K562 (cell line): ENCODE data around the gene NAXD. TPM values are rescaled to one million over a fixed set of nuclear protein-coding genes. Genes with fewer than 3 reads are reported as not detected.

Experiments
- ATAC-seq: fragments of 200-7000 bp; cut with Tn5 transposase; 3 replicates; pipeline ENCODE4 v1.9.1; 2020; ENCODE audit warnings: moderate library complexity
- BruUV-seq: library from RNA; stranded (reverse); fragments of 400-500 nt; replicated peaks from 2 replicates; lab custom pipeline; 2021; lab: Mats Ljungman, UMichigan
- CTCF ChIA-PET: fragments of 300-600 bp; formaldehyde crosslinking; extraction: SDS; loops from one replicate; lab custom pipeline; 2021; ENCODE audit warnings: low intra/inter-chr PET ratio; lab: Yijun Ruan, JAX
- POLR2A ChIA-PET: fragments of 300-600, 350-650 bp; sonication (Branson Sonifier 250); formaldehyde crosslinking; extraction: SDS; loops from one replicate; lab custom pipeline; 2021; ENCODE audit warnings: antibody characterized with exemption, inconsistent platforms; lab: Yijun Ruan, JAX
- DNase-seq, 4 experiments: peaks; one replicate each; pipeline versions ENCODE4 v3.0.0 to v3.0.0-alpha.2; 2011 to 2018; ENCODE audit warnings: low spot score in 3 of 4, mixed read lengths in 3 of 4; ENCODE audit errors: extremely low read depth in 1 of 4
- FAIRE-seq: peaks from 2 replicates; lab custom pipeline; 2011; peaks lifted over from hg19 to GRCh38; lab: Jason Lieb, UNC
- H2AFZ ChIP-seq: 2 replicates; pipeline ENCODE4 v1.6.0; 2011; ENCODE audit warnings: low read depth, low read length, control low read depth, inconsistent platforms
- H3K27ac ChIP-seq: fragments of 200-600 bp; 3 replicates; pipeline ENCODE4 v1.8.0; 2011; ENCODE audit warnings: low read depth, mild to moderate bottlenecking, control low read depth, inconsistent platforms, low read length, moderate library complexity, mixed read lengths; ENCODE audit errors: extremely low read depth
- H3K27me3 ChIP-seq, 2 experiments: fragments of 300-600 bp in 1 of 2; 2 replicates in 1 of 2; 3 replicates in 1 of 2; pipeline versions ENCODE4 v1.6.0 to v1.8.0; 2011; ENCODE audit warnings: inconsistent platforms in 2 of 2, low read length in 2 of 2, mild to moderate bottlenecking in 1 of 2, mixed read lengths in 1 of 2, moderate library complexity in 1 of 2; ENCODE audit not compliant: control insufficient read depth in 2 of 2, insufficient read depth in 2 of 2
- H3K36me3 ChIP-seq: fragments of 300-600 bp; 3 replicates; pipeline ENCODE4 v1.8.0; 2011; ENCODE audit warnings: mild to moderate bottlenecking, low read length, inconsistent platforms; ENCODE audit not compliant: control insufficient read depth, insufficient read depth
- H3K4me1 ChIP-seq, 2 experiments: fragments of 200-600 bp in 1 of 2; replicated peaks in 1 of 2; 2 replicates in 1 of 2; 3 replicates in 1 of 2; pipeline versions ENCODE4 v1.5.1 to v1.8.0; 2011; ENCODE audit warnings: inconsistent platforms in 2 of 2, low read length in 2 of 2, mild to moderate bottlenecking in 1 of 2, mixed read lengths in 1 of 2, moderate library complexity in 1 of 2; ENCODE audit not compliant: control insufficient read depth in 2 of 2, insufficient read depth in 2 of 2
- H3K4me2 ChIP-seq: 2 replicates; pipeline ENCODE4 v1.6.1; 2011; ENCODE audit warnings: low read length, control low read depth, inconsistent platforms, mixed read lengths; ENCODE audit not compliant: insufficient read depth
- H3K4me3 ChIP-seq: fragments of 200-600 bp; sonication (generic), shearing (Covaris generic); 2 replicates; pipeline ENCODE4 v1.5.1; 2016; ENCODE audit warnings: control low read depth, inconsistent platforms
- H3K79me2 ChIP-seq: fragments of 200-600 bp; 3 replicates; pipeline ENCODE4 v1.8.0; 2011; ENCODE audit warnings: low read length, inconsistent platforms; ENCODE audit not compliant: control insufficient read depth, insufficient read depth
- H3K9ac ChIP-seq, 2 experiments: 2 replicates each; pipeline versions ENCODE4 v1.6.0 to v1.6.1; 2011; ENCODE audit warnings: low read depth in 2 of 2, low read length in 2 of 2, control low read depth in 1 of 2, inconsistent platforms in 1 of 2, mild to moderate bottlenecking in 1 of 2, mixed read lengths in 1 of 2; ENCODE audit not compliant: insufficient read depth in 1 of 2
- H3K9me1 ChIP-seq: one replicate; pipeline ENCODE4 v1.6.0; 2011; ENCODE audit warnings: inconsistent platforms, mild to moderate bottlenecking, low read length, moderate library complexity; ENCODE audit not compliant: control insufficient read depth, insufficient read depth
- H3K9me3 ChIP-seq: replicated peaks from 2 replicates; pipeline ENCODE4 v1.5.1; 2011; ENCODE audit warnings: low read depth, low read length, inconsistent platforms; ENCODE audit not compliant: control insufficient read depth, insufficient read depth
- H4K20me1 ChIP-seq: replicated peaks from 2 replicates; pipeline ENCODE4 v1.6.1; 2011; ENCODE audit warnings: low read length, inconsistent platforms, mixed read lengths; ENCODE audit not compliant: control insufficient read depth, insufficient read depth
- BCOR ChIP-seq: fragments of 450-650 bp; IDR thresholded peaks from 2 replicates; pipeline ENCODE4 v1.6.1; 2016
- C11orf30 ChIP-seq: fragments of 450-650 bp; IDR thresholded peaks from 2 replicates; pipeline ENCODE4 v1.6.1; 2016; ENCODE audit warnings: low read depth, mild to moderate bottlenecking
- GATA2 ChIP-seq: sonication (generic); formaldehyde crosslinking; IDR thresholded peaks from 2 replicates; pipeline ENCODE4 v1.4.0; 2020; ENCODE audit warnings: mild to moderate bottlenecking, missing genetic modification reagents
- GTF2B ChIP-seq: IDR thresholded peaks from 2 replicates; pipeline ENCODE4 v1.6.1; 2011; ENCODE audit not compliant: insufficient read length; ENCODE audit errors: extremely low read depth
- HNRNPL ChIP-seq: fragments of 200-400 bp; formaldehyde crosslinking; IDR thresholded peaks from 2 replicates; pipeline ENCODE4 v1.6.1; 2017; ENCODE audit warnings: low read depth, mild to moderate bottlenecking, low read length
- KLF6 ChIP-seq: fragments of 250-450 bp; sonication (Bioruptor Pico); IDR thresholded peaks from 2 replicates; pipeline ENCODE4 v1.4.0; 2020; ENCODE audit warnings: mild to moderate bottlenecking, moderate library complexity, borderline replicate concordance
- NCOR1 ChIP-seq: fragments of 450-650 bp; IDR thresholded peaks from 2 replicates; pipeline ENCODE4 v1.6.1; 2016; ENCODE audit warnings: mild to moderate bottlenecking, moderate library complexity
- NFE2 ChIP-seq: IDR thresholded peaks from 2 replicates; pipeline ENCODE4 v1.6.1; 2014; ENCODE audit warnings: antibody characterized with exemption, low read depth
- SREBF1 ChIP-seq: fragments of 150-350 bp; IDR thresholded peaks from 2 replicates; pipeline ENCODE4 v1.6.1; 2014; ENCODE audit warnings: antibody characterized with exemption, low read depth, low read length, borderline replicate concordance
- SRSF3 ChIP-seq: fragments of 200-400 bp; formaldehyde crosslinking; IDR thresholded peaks from 2 replicates; pipeline ENCODE4 v1.6.1; 2016; ENCODE audit warnings: mild to moderate bottlenecking, low read length, moderate library complexity; ENCODE audit not compliant: insufficient read depth
- ZFP30 ChIP-seq: fragments of 250-450 bp; sonication (Bioruptor Pico); IDR thresholded peaks from 2 replicates; pipeline ENCODE4 v1.8.0; 2022; ENCODE audit warnings: moderate library complexity, mild to moderate bottlenecking, inconsistent platforms, borderline replicate concordance
- ZNF224 ChIP-seq: sonication (generic); formaldehyde crosslinking; IDR thresholded peaks from 2 replicates; pipeline ENCODE4 v1.8.0; 2022; ENCODE audit warnings: mild to moderate bottlenecking, missing genetic modification reagents
- WGBS: fragments of 100-300 bp; shearing (Covaris generic); methylation state at CpG from one replicate; pipeline ENCODE4 v1.1.6; 2016; ENCODE audit warnings: low coverage, mixed read lengths; ENCODE audit not compliant: insufficient coverage; ENCODE audit errors: missing lambda C conversion rate; 5-methylcytosine and 5-hydroxymethylcytosine counted together
- in situ Hi-C: fragments of 300-500 bp; cut with MboI; formaldehyde crosslinking; loops from 4 replicates; pipeline ENCODE4 v1.15.0; 2018; ENCODE audit warnings: inconsistent platforms, mixed read lengths
- intact Hi-C: fragments of 100-400 bp; cut with micrococcal nuclease; formaldehyde crosslinking; loops from 2 replicates; pipeline ENCODE4 v1.14.2; 2022
- polyA plus RNA-seq, 8 experiments: library from polyadenylated mRNA; depleted of rRNA in 4 of 8; stranded (reverse) in 5 of 8; unstranded in 3 of 8; fragments of >200 nt; fragmentation: Nextera tagmentation in 2 of 8; fragmentation: Illumina TruSeq in 1 of 8; extraction: Ambion mirVana in 2 of 8; extraction: Trizol in 1 of 8; gene quantifications; 2 replicates each; pipeline versions ENCODE4 v1.2.1 to v1.2.3, GENCODE V29; 2011 to 2014; ENCODE audit warnings: inconsistent platforms in 1 of 8, missing spikeins in 1 of 8
- total RNA-seq, 7 experiments: library from RNA; depleted of rRNA in 6 of 7; stranded (reverse); fragments of >200 nt in 6 of 7; fragmentation: Illumina TruSeq in 2 of 7; extraction: Trizol in 2 of 7; gene quantifications; 2 replicates each; pipeline versions ENCODE4 v1.2.1 to v1.2.3, GENCODE V29; 2011 to 2021; ENCODE audit warnings: low replicate concordance in 1 of 7
- TF ChIP-seq, protein P1 (sequence below): fragments of 450-650 bp; IDR thresholded peaks from 2 replicates; pipeline ENCODE4 v1.6.1; 2016; ENCODE audit warnings: mild to moderate bottlenecking, moderate library complexity

The NAXD gene
- total and polyA plus RNA-seq, 9 of the 15 experiments (the other 6 are each of a cell fraction or from before 2014, with no cell fraction given): 0.59 to 20.6 (median 13.0) TPM

DNA sequence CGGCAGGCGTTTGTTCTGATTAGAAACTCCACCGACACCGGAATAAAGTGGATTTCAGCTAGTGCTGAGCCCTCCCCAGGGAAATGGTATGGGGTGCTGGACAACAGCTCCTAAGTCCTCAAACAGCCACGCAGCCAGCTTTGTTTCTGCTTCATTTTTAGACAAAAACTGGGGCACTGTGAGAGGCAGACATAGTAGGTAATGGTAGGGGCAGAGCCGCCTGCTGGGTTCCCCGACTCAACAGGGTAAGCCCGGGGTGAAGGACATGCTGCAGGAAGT is 50.8 kb downstream of the NAXD start:
- FAIRE-seq (no peak), ATAC-seq (no peak), DNase-seq (no peak)
- no TSS peak for BruUV-seq
- ChIA-PET CTCF (no interaction called here), POLR2A (interaction anchor here (0.7 kb wide), 1 partner anchor 159 kb away, joined by 3 read pairs; no protein-coding TSS in a partner anchor)
- Histone ChIP-seq H3K9ac (no peak overlapping the region), H3K27me3 (no peaks in the 10 kb centered on the region), H3K27ac (no peak overlapping the region), H3K4me3 (no peak overlapping the region), H3K4me2 (no peak overlapping the region), H3K79me2 (no peaks in the 10 kb centered on the region), H3K9me1 (no peaks in the 10 kb centered on the region), H3K36me3 (peaks cover 59% of the 10 kb centered on the region), H4K20me1 (no peaks in the 10 kb centered on the region), H2AFZ (no peak overlapping the region), H3K9me3 (no peaks in the 10 kb centered on the region), H3K4me1 (no peaks in the 10 kb centered on the region)
- intact Hi-C loops (no loop called here), in situ Hi-C loops (no loop called here)
- WGBS: 100% methylated on average over 6 of the region's 8 CpGs
- TF ChIP-seq ZNF224 (CRISPR knock-in tag) (no peak), C11orf30 (no peak), BCOR (no peak), ZFP30 (CRISPR knock-in tag) (no peak), SREBF1 (no peak), NCOR1 (no peak), NFE2 (no peak), SRSF3 (no peak), GATA2 (CRISPR knock-in tag) (no peak), GTF2B (no peak), HNRNPL (no peak), KLF6 (CRISPR knock-in tag) (no peak)
- TF ChIP-seq, protein P1, sequence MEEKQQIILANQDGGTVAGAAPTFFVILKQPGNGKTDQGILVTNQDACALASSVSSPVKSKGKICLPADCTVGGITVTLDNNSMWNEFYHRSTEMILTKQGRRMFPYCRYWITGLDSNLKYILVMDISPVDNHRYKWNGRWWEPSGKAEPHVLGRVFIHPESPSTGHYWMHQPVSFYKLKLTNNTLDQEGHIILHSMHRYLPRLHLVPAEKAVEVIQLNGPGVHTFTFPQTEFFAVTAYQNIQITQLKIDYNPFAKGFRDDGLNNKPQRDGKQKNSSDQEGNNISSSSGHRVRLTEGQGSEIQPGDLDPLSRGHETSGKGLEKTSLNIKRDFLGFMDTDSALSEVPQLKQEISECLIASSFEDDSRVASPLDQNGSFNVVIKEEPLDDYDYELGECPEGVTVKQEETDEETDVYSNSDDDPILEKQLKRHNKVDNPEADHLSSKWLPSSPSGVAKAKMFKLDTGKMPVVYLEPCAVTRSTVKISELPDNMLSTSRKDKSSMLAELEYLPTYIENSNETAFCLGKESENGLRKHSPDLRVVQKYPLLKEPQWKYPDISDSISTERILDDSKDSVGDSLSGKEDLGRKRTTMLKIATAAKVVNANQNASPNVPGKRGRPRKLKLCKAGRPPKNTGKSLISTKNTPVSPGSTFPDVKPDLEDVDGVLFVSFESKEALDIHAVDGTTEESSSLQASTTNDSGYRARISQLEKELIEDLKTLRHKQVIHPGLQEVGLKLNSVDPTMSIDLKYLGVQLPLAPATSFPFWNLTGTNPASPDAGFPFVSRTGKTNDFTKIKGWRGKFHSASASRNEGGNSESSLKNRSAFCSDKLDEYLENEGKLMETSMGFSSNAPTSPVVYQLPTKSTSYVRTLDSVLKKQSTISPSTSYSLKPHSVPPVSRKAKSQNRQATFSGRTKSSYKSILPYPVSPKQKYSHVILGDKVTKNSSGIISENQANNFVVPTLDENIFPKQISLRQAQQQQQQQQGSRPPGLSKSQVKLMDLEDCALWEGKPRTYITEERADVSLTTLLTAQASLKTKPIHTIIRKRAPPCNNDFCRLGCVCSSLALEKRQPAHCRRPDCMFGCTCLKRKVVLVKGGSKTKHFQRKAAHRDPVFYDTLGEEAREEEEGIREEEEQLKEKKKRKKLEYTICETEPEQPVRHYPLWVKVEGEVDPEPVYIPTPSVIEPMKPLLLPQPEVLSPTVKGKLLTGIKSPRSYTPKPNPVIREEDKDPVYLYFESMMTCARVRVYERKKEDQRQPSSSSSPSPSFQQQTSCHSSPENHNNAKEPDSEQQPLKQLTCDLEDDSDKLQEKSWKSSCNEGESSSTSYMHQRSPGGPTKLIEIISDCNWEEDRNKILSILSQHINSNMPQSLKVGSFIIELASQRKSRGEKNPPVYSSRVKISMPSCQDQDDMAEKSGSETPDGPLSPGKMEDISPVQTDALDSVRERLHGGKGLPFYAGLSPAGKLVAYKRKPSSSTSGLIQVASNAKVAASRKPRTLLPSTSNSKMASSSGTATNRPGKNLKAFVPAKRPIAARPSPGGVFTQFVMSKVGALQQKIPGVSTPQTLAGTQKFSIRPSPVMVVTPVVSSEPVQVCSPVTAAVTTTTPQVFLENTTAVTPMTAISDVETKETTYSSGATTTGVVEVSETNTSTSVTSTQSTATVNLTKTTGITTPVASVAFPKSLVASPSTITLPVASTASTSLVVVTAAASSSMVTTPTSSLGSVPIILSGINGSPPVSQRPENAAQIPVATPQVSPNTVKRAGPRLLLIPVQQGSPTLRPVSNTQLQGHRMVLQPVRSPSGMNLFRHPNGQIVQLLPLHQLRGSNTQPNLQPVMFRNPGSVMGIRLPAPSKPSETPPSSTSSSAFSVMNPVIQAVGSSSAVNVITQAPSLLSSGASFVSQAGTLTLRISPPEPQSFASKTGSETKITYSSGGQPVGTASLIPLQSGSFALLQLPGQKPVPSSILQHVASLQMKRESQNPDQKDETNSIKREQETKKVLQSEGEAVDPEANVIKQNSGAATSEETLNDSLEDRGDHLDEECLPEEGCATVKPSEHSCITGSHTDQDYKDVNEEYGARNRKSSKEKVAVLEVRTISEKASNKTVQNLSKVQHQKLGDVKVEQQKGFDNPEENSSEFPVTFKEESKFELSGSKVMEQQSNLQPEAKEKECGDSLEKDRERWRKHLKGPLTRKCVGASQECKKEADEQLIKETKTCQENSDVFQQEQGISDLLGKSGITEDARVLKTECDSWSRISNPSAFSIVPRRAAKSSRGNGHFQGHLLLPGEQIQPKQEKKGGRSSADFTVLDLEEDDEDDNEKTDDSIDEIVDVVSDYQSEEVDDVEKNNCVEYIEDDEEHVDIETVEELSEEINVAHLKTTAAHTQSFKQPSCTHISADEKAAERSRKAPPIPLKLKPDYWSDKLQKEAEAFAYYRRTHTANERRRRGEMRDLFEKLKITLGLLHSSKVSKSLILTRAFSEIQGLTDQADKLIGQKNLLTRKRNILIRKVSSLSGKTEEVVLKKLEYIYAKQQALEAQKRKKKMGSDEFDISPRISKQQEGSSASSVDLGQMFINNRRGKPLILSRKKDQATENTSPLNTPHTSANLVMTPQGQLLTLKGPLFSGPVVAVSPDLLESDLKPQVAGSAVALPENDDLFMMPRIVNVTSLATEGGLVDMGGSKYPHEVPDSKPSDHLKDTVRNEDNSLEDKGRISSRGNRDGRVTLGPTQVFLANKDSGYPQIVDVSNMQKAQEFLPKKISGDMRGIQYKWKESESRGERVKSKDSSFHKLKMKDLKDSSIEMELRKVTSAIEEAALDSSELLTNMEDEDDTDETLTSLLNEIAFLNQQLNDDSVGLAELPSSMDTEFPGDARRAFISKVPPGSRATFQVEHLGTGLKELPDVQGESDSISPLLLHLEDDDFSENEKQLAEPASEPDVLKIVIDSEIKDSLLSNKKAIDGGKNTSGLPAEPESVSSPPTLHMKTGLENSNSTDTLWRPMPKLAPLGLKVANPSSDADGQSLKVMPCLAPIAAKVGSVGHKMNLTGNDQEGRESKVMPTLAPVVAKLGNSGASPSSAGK: no peak
